Muscle of leg (tissue), 11 donors: ENCODE data around the gene KLHL29. TPM values are rescaled to one million over a fixed set of nuclear protein-coding genes. Genes with fewer than 3 reads are reported as not detected.

ENCODE experiments used
- DNase-seq: peaks from one replicate; pipeline ENCODE4 v3.0.0; 2013
- H3K27ac ChIP-seq: one replicate; pipeline ENCODE4 v1.5.1; 2013; ENCODE audit warnings: mild to moderate bottlenecking, low read length, control low read depth
- H3K27me3 ChIP-seq: one replicate; pipeline ENCODE4 v1.6.1; 2013; ENCODE audit warnings: low read length; ENCODE audit not compliant: control insufficient read depth, insufficient read depth
- H3K36me3 ChIP-seq: one replicate; pipeline ENCODE4 v1.6.1; 2013; ENCODE audit warnings: low read length; ENCODE audit not compliant: control insufficient read depth, insufficient read depth
- H3K4me1 ChIP-seq: one replicate; pipeline ENCODE4 v1.6.1; 2013; ENCODE audit warnings: low read length; ENCODE audit not compliant: control insufficient read depth, insufficient read depth
- H3K4me3 ChIP-seq: one replicate; pipeline ENCODE4 v1.5.1; 2013; ENCODE audit warnings: low read length, control low read depth
- H3K9me3 ChIP-seq: replicated peaks from 2 replicates; pipeline ENCODE4 v1.6.1; 2013; ENCODE audit warnings: low read depth, low read length; ENCODE audit not compliant: control insufficient read depth
- WGBS: methylation state at CpG from one replicate; pipeline ENCODE4 v1.1.5; 2013; ENCODE audit warnings: missing lambda C conversion rate; ENCODE audit not compliant: insufficient coverage; 5-methylcytosine and 5-hydroxymethylcytosine counted together
- polyA plus RNA-seq, 8 donors: library from polyadenylated mRNA; unstranded; fragments of 120-200 nt; gene quantifications; one replicate each; pipeline versions ENCODE4 v1.2.1 to v1.2.3, GENCODE V29; 2013; ENCODE audit warnings: inconsistent platforms in 1 of 8, low replicate concordance in 1 of 8; ENCODE audit not compliant: insufficient read length in 8 of 8, insufficient read depth in 1 of 8
- total RNA-seq: library from RNA; stranded (reverse); fragments of 120-200 nt; gene quantifications from one replicate; pipeline ENCODE4 v1.2.4, GENCODE V29; 2013

The KLHL29 gene
- total and polyA plus RNA-seq, 9 donors, result 4.7 to 9.7 (median 7.3) TPM

DNA sequence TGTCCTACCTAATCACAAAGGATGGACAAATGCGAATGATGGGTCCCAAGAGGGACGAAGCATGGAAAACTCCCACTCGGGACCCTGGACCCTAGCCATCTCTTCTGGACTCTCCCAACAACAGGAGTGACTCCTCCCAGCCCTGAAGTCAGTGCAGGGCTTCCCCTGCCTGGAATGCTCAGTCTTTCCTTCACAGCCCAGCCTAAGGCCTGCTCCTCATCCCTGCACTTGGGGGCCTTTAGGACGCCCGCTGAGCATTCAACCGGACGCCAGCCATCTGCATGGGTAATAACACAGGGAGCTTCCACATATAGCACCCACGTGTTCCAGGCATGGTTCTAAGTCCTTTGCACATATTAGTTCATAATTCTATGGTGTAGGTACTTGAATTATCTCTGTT, 237.5 kb downstream of the KLHL29 start:
- H3K9me3 ChIP-seq, result peaks cover 6% of the 10 kb centered on the region
- peaks cover 5% of the 10 kb centered on the region for H3K27me3 ChIP-seq
- H3K4me1 ChIP-seq, result peaks cover 68% of the 10 kb centered on the region
- 79% methylated on average over 3 of the region's 8 CpGs for WGBS
- H3K27ac ChIP-seq, result no peak overlapping the region
- H3K4me3 ChIP-seq, result no peak overlapping the region
- no peak for DNase-seq
- no peaks in the 10 kb centered on the region for H3K36me3 ChIP-seq

DNA sequence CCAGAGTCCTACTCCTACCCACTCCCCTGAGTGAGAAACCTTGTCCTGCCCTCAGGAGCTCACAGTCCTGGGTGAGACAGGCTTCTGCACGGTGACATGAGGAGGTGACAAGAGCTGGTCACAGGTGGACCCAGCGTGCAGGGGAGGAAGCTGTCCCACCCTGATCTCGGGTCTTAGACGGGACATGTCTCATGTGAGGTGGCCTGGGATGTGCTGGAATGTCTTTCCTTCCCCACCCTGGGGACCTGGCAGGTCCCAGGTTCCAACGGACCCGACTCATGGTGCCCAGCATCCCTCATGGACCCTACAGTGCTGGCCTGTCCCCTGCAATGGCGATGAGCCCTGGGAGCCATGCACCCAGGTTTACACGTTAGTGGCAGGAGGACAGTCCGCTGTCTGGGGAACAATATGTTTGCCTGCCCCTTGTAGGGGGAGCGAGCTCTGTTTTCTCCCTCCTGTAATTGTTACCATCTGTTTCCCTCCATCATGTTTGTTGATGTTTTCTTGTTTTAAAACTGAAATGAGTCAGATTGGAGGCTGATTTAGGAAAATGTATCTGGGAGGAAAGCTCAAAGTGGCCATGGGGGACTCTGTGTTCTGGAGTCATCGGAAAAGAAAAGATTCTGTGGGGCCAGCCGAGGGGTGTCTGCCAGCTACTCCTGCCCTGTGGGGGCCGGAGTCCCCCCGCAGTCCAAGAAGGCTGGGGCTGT, 238.1 kb downstream of the KLHL29 start:
- H3K27me3 ChIP-seq, result peaks cover 5% of the 10 kb centered on the region
- DNase-seq, result peak; percentile 68
- WGBS, result 48% methylated on average over 12 of the region's 14 CpGs
- no peaks in the 10 kb centered on the region for H3K36me3 ChIP-seq
- peaks cover 6% of the 10 kb centered on the region for H3K9me3 ChIP-seq
- no peak overlapping the region for H3K4me3 ChIP-seq
- H3K4me1 ChIP-seq, result peaks cover 62% of the 10 kb centered on the region
- H3K27ac ChIP-seq, result no peak overlapping the region

DNA sequence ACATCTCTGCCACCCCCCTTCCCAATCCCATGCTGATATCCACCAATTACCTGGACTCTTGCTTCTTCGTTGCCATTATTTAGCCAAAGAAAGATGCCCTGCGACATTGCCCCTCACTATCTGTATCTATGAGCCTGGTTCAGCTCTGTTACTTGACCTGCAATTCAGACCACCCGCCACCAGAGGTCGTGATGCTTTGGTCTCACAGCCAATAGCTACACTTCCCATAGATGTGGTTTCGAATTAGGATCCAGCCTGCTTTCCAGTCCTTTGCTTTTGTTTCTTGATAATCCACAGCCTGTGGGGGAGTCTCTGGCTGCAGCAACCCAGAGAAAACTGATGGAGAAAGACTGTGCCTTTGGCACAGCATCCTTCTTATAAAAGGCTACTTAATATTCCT, 239.4 kb downstream of the KLHL29 start:
- Histone ChIP-seq H3K27me3 (peaks cover 5% of the 10 kb centered on the region), H3K4me3 (no peak overlapping the region), H3K27ac (no peak overlapping the region), H3K9me3 (peaks cover 6% of the 10 kb centered on the region), H3K36me3 (no peaks in the 10 kb centered on the region), H3K4me1 (peaks cover 55% of the 10 kb centered on the region)
- 53% methylated on average over 4 of the region's 5 CpGs for WGBS
- no peak for DNase-seq

DNA sequence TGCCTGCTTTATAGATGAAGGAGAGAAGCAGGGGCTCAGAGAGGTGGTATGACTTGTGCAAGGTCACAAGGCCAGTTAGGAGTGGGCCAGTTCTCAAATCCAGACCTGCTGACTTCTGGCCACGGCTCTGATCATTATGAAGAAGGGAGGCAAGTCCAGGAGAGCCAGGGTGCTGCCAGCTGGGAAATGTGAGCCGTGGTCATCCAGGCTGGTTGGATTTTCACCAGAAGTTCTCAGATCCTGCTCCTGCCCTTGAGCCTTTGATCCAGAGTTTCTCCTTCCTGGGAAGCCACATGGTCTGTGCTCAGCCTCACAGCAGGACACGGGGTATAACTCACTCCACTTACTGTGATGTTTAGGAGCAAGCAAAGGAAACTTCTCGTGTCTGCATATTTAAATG, 239.9 kb downstream of the KLHL29 start:
- peaks cover 54% of the 10 kb centered on the region for H3K4me1 ChIP-seq
- 45% methylated on average over 2 of the region's 4 CpGs for WGBS
- peaks cover 6% of the 10 kb centered on the region for H3K9me3 ChIP-seq
- no peak overlapping the region for H3K27ac ChIP-seq
- H3K27me3 ChIP-seq, result peaks cover 3% of the 10 kb centered on the region
- no peak overlapping the region for H3K4me3 ChIP-seq
- no peak for DNase-seq
- no peaks in the 10 kb centered on the region for H3K36me3 ChIP-seq

DNA sequence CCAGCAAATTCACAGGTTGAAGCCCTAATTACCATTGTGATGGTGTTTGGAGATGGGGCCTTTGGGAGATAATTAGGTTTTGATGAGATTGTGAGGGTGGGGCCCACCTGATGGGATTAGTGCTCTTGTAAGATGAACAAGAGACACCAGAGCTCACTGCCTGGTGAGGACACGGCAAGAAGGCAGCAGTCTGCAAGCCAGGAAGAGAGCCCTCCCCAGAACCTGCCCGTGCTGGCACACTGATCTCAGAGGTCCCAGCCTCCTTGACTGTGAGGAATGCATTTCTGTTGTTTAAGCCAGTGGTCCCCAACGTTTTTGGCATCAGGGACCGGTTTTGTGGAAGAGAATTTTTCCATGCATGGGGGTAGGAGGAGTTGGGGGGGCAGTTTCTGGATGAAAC, 240.7 kb downstream of the KLHL29 start:
- H3K4me1 ChIP-seq, result peaks cover 47% of the 10 kb centered on the region
- H3K27ac ChIP-seq, result no peak overlapping the region
- 93% methylated on average over 2 of the region's 4 CpGs for WGBS
- peaks cover 6% of the 10 kb centered on the region for H3K9me3 ChIP-seq
- no peak for DNase-seq
- H3K4me3 ChIP-seq, result no peak overlapping the region
- no peaks in the 10 kb centered on the region for H3K36me3 ChIP-seq
- no peaks in the 10 kb centered on the region for H3K27me3 ChIP-seq

DNA sequence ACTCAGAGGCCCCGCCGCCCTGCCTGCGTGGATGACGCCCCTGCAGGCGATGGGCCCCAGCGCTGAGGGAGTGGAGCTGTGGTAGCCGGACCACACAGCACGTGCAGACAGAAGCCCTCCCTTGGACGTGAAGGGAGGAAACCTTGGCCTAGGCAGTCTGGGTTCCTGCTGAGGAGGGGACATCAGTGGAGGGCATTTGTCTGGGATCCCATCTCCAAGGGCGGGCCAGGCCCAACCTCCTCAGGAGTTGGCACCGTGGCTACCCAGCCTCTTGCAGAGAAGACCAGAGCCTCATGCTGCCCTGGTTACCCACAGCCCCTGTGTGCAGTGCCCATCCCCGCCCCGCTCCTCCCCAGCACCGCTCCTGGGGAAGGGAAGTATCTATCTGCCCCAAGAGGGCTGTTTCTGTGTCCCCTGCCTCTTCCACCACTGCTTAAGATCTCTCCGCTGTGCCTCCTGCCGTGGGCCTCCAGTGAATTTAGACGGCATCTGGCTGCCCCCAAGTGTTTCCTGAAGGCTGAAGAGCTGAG, 241.8 kb downstream of the KLHL29 start:
- Histone ChIP-seq H3K4me3 (no peak overlapping the region), H3K27me3 (peaks cover 2% of the 10 kb centered on the region), H3K9me3 (peaks cover 6% of the 10 kb centered on the region), H3K4me1 (peaks cover 37% of the 10 kb centered on the region), H3K27ac (no peak overlapping the region), H3K36me3 (no peaks in the 10 kb centered on the region)
- 76% methylated on average over 11 of the region's 17 CpGs for WGBS
- DNase-seq, result no peak

DNA sequence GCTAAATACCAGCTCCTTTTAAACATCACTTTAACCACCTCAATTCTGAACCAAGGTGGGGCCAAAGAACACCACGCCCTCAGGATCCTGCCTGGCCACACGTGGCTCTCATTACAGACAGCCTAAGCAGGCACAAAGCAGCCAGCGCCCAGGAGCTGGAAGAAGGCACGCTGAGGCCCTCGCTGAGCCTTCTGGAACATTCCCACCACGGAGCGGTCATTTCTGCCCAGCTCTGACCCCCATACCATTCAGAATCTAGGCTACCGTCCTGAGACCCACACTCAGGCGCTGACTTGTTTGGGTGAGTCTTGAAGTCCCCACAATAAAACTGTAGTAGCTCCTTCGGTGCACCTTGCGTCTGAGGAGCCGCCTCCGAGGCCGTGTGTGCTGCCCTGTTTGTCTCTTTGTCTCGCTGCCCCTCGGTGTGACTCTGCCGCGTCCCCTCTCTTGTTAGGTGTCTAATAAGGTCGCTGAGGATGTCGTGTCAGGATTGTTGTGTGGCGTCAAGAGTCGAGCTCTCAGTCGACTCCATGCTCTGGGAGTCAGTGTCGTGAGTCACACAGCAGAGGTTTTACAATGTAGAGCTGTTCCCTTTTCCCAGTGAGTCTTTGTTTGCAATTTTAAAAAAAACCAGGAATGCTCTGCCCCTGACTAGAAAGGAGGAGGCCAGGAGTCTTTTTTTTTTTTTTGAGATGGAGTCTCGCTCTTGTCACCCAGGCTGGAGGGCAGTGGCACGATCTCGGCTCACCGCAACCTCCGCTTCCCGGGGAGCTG, 242.4 kb downstream of the KLHL29 start:
- Histone ChIP-seq H3K27me3 (peaks cover 2% of the 10 kb centered on the region), H3K9me3 (peaks cover 6% of the 10 kb centered on the region), H3K27ac (no peak overlapping the region), H3K4me3 (no peak overlapping the region), H3K36me3 (no peaks in the 10 kb centered on the region), H3K4me1 (peaks cover 33% of the 10 kb centered on the region)
- WGBS, result 76% methylated on average over 21 of the region's 30 CpGs
- no peak for DNase-seq

DNA sequence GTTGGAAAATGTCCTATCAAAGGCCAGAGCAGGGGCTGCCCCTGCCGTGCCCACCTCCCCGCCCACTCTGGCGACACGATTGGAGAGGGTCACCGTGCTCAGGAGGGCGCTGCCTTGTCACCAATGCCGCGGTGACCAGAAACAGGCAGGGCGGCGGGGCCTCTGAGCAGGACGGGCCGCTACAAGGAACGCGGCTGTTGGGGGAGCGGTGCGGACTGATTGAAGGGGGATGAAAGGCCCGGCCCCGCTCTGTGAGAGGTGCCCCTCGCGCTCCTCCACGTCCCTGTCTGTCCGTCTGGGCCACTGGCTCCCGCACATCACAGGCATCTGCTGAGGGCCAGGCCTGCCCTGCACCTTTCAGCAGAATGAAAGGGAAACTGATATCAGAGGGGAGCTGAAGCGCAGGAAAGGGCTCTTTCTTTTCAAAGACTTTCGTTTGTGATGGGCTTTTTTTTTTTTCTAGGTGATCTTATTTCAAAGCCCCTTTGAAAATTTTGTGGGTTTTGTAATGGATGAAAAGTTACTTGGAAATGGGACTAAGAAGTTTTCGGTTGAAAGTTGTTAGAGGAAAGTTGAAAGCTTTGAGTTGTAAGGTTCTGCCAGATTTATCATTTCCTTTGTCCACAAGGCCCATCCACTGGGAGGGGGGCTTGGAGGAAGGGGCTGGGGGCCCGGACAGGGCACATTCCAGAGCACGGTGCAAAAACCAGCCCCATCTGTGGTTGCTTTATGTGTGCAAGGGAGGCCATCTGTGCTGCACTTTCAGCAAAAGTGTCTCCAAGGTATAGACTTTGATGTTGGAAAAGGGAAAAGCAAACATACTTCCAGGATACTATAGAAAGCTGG, 244.2 kb downstream of the KLHL29 start:
- no peak overlapping the region for H3K27ac ChIP-seq
- H3K27me3 ChIP-seq, result peaks cover 2% of the 10 kb centered on the region
- 48% methylated on average over 27 of the region's 28 CpGs for WGBS
- peaks cover 19% of the 10 kb centered on the region for H3K4me1 ChIP-seq
- no peak overlapping the region for H3K4me3 ChIP-seq
- no peaks in the 10 kb centered on the region for H3K36me3 ChIP-seq
- H3K9me3 ChIP-seq, result peaks cover 4% of the 10 kb centered on the region
- DNase-seq, result no peak

DNA sequence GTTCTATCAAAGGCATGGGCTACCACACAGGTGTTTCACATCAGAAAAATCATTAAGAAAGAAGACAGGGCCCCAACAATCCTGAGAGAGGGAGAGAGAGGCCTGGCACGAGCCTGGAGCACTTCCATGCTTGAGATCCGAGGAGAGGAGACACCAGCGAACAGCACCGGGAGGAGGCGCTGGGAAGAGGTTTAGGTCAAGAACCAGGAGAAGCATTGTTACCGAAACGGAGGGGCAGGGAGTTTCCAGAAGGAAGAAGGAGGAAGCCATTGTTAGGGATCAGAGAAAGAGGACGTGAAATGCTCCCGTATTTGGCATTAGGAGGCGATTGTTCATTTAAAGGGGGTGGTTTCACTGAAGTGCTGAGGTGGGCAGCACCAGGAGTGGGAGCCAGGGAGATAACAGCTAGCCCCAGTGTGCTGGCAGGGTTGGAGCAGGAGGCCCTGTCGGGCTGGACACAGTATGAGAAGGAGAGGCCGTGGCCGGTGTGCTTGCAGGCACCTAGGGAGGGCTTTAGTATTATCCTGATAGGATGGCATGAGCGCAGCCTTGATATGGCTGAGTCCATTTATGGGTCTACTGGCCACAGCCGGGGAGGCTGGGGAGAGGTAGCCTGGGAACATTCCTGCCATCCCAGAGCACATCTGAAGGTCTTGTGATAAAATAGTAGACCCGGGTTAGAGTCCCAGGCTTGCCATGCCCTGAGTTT, 244.9 kb downstream of the KLHL29 start:
- no peaks in the 10 kb centered on the region for H3K9me3 ChIP-seq
- peaks cover 2% of the 10 kb centered on the region for H3K27me3 ChIP-seq
- no peak for DNase-seq
- no peak overlapping the region for H3K4me3 ChIP-seq
- 66% methylated on average over 12 of the region's 16 CpGs for WGBS
- no peaks in the 10 kb centered on the region for H3K36me3 ChIP-seq
- peaks cover 17% of the 10 kb centered on the region for H3K4me1 ChIP-seq
- no peak overlapping the region for H3K27ac ChIP-seq
